Measurements from ENCODE around the gene STYXL2.

DNA sequence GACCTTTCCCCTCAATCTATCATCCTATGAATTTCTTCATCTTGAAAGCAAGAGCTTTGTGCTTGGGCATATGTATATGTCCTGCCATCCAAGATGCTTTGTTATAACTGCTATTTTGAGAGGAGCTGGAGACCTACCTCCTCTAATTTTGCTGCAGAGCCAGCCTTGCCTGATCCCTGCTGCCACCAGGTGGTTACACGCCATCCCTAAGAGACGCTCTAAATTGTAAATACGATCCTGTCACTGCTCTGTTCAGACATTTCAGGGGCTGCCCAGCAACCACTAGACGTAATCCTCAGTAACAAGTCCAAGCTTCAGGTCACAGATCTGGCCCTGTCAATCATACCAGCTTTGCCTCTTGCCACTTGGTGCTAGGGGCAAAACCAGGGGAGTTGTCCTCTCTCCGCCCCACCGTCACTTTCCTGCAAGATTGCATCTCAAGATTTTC is 36.6 kb upstream of the STYXL2 start:
- no peak for TF ChIP-seq ZNF768 (tag by site-specific recombination; IDR thresholded peaks at IDR 0.05)
- TF ChIP-seq ZNF341 (tag by site-specific recombination; IDR thresholded peaks at IDR 0.05; ENCODE audit: low read depth) = no peak
- TF ChIP-seq, protein P1, sequence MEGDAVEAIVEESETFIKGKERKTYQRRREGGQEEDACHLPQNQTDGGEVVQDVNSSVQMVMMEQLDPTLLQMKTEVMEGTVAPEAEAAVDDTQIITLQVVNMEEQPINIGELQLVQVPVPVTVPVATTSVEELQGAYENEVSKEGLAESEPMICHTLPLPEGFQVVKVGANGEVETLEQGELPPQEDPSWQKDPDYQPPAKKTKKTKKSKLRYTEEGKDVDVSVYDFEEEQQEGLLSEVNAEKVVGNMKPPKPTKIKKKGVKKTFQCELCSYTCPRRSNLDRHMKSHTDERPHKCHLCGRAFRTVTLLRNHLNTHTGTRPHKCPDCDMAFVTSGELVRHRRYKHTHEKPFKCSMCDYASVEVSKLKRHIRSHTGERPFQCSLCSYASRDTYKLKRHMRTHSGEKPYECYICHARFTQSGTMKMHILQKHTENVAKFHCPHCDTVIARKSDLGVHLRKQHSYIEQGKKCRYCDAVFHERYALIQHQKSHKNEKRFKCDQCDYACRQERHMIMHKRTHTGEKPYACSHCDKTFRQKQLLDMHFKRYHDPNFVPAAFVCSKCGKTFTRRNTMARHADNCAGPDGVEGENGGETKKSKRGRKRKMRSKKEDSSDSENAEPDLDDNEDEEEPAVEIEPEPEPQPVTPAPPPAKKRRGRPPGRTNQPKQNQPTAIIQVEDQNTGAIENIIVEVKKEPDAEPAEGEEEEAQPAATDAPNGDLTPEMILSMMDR (tag by site-specific recombination; IDR thresholded peaks at IDR 0.05) = peak; percentile 75
- no peak for TF ChIP-seq ZBTB8A (tag by site-specific recombination; IDR thresholded peaks at IDR 0.05)
- TF ChIP-seq ZNF585B (tag by site-specific recombination; IDR thresholded peaks at IDR 0.05) = no peak
- no peak for TF ChIP-seq ZNF24 (tag by site-specific recombination; IDR thresholded peaks at IDR 0.05)
- TF ChIP-seq ZNF157 (tag by site-specific recombination; IDR thresholded peaks at IDR 0.05) = no peak
- TF ChIP-seq BCL11A (tag by site-specific recombination; IDR thresholded peaks at IDR 0.05; ENCODE audit: low read depth) = no peak
- TF ChIP-seq, protein P2, sequence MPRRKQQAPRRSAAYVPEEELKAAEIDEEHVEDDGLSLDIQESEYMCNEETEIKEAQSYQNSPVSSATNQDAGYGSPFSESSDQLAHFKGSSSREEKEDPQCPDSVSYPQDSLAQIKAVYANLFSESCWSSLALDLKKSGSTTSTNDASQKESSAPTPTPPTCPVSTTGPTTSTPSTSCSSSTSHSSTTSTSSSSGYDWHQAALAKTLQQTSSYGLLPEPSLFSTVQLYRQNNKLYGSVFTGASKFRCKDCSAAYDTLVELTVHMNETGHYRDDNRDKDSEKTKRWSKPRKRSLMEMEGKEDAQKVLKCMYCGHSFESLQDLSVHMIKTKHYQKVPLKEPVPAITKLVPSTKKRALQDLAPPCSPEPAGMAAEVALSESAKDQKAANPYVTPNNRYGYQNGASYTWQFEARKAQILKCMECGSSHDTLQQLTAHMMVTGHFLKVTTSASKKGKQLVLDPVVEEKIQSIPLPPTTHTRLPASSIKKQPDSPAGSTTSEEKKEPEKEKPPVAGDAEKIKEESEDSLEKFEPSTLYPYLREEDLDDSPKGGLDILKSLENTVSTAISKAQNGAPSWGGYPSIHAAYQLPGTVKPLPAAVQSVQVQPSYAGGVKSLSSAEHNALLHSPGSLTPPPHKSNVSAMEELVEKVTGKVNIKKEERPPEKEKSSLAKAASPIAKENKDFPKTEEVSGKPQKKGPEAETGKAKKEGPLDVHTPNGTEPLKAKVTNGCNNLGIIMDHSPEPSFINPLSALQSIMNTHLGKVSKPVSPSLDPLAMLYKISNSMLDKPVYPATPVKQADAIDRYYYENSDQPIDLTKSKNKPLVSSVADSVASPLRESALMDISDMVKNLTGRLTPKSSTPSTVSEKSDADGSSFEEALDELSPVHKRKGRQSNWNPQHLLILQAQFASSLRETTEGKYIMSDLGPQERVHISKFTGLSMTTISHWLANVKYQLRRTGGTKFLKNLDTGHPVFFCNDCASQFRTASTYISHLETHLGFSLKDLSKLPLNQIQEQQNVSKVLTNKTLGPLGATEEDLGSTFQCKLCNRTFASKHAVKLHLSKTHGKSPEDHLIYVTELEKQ (tag by site-specific recombination; IDR thresholded peaks at IDR 0.05; ENCODE audit: borderline replicate concordance) = no peak
- TF ChIP-seq, protein P3, sequence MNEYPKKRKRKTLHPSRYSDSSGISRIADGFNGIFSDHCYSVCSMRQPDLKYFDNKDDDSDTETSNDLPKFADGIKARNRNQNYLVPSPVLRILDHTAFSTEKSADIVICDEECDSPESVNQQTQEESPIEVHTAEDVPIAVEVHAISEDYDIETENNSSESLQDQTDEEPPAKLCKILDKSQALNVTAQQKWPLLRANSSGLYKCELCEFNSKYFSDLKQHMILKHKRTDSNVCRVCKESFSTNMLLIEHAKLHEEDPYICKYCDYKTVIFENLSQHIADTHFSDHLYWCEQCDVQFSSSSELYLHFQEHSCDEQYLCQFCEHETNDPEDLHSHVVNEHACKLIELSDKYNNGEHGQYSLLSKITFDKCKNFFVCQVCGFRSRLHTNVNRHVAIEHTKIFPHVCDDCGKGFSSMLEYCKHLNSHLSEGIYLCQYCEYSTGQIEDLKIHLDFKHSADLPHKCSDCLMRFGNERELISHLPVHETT (tag by site-specific recombination; IDR thresholded peaks at IDR 0.05) = no peak
- TF ChIP-seq ZNF292 (tag by site-specific recombination; IDR thresholded peaks at IDR 0.05; ENCODE audit: borderline replicate concordance, low read depth) = no peak
- TF ChIP-seq, protein P4, sequence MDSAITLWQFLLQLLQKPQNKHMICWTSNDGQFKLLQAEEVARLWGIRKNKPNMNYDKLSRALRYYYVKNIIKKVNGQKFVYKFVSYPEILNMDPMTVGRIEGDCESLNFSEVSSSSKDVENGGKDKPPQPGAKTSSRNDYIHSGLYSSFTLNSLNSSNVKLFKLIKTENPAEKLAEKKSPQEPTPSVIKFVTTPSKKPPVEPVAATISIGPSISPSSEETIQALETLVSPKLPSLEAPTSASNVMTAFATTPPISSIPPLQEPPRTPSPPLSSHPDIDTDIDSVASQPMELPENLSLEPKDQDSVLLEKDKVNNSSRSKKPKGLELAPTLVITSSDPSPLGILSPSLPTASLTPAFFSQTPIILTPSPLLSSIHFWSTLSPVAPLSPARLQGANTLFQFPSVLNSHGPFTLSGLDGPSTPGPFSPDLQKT (IDR thresholded peaks at IDR 0.05; ENCODE audit: borderline replicate concordance, low read depth, low read length) = no peak
